ENCODE measurements around the gene FOXD2. TPM values are rescaled to one million over a fixed set of nuclear protein-coding genes. Genes with fewer than 3 reads are reported as not detected.

Gene FOXD2
- total RNA-seq, 1 donor from 2014 or later, result 0.35 TPM

DNA sequence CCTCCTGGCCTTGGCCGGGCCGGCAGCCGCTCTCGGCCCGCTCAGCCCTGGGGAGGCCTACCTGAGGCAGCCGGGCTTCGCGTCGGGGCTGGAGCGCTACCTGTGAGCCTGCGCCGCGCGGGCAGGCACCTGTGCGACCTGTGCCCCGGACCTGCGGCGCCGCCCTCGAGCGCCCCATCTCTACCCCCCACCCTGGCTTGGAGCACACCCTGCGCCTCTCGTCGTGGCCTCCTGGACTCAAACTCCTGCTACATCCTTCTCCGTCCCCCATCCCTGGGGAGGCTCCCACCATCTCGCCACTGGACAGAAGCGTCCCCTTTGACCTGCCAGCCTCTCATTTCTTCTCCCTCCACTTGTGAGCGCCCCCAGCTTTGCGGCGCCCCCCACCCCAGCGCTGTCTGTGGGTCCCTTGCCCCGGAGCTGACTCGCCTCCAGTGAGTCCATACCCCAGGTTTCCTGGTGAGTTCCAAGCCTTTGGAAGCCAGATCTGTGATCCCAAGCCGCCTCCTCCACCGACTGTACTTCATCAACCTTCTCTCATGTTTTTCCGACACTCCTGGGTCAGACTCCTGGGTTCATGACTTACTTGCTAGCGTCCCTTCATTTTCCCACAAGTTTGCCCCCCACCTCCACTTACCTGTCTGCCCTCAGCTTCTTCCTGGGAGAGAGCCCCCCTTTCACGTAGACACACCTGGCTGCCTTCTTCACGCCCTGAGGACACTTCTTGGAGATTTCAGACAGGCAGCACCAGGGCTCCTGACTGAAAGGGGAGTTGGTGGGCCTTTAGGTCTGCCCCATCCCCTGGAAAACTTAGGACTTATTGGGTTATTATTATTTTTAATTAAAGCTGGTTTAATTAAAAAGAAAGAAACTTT lies 20.4 kb upstream of the FOXD2 start:
- DNase-seq (no peak), ATAC-seq (peak; percentile 15)
- H3K4me3 ChIP-seq, result no peak overlapping the region
- no peak overlapping the region for H3K27ac ChIP-seq
- H3K27me3 ChIP-seq, result peaks cover 30% of the 10 kb centered on the region
- no peaks in the 10 kb centered on the region for H3K4me1 ChIP-seq
- H3K36me3 ChIP-seq, result no peaks in the 10 kb centered on the region
- TF ChIP-seq, protein P1, sequence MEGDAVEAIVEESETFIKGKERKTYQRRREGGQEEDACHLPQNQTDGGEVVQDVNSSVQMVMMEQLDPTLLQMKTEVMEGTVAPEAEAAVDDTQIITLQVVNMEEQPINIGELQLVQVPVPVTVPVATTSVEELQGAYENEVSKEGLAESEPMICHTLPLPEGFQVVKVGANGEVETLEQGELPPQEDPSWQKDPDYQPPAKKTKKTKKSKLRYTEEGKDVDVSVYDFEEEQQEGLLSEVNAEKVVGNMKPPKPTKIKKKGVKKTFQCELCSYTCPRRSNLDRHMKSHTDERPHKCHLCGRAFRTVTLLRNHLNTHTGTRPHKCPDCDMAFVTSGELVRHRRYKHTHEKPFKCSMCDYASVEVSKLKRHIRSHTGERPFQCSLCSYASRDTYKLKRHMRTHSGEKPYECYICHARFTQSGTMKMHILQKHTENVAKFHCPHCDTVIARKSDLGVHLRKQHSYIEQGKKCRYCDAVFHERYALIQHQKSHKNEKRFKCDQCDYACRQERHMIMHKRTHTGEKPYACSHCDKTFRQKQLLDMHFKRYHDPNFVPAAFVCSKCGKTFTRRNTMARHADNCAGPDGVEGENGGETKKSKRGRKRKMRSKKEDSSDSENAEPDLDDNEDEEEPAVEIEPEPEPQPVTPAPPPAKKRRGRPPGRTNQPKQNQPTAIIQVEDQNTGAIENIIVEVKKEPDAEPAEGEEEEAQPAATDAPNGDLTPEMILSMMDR (IDR thresholded peaks at IDR 0.05), result no peak
- H3K9me3 ChIP-seq, result no peaks in the 10 kb centered on the region
- intact Hi-C loops (cut with DNase I), result no loop called here

DNA sequence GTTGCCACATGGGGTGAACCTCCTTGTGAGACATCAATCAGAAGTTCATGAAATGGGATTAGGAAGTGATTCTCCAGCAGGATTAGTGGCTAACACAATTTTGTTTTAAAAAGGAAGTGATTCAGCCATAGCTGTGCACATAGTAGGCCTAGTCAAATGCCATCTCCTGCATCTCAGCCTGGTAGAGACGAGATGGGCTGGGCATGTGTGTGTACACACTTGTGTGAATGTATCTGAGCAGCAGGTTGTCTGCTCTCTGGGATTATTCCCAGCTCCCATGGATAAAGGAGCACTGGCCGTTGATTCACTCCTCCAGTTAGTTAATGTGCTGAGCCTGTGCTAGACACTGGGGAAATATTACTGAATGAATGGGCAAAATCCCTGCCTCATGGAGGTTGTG lies 19.7 kb upstream of the FOXD2 start:
- TF ChIP-seq, protein P1 (IDR thresholded peaks at IDR 0.05), result no peak

DNA sequence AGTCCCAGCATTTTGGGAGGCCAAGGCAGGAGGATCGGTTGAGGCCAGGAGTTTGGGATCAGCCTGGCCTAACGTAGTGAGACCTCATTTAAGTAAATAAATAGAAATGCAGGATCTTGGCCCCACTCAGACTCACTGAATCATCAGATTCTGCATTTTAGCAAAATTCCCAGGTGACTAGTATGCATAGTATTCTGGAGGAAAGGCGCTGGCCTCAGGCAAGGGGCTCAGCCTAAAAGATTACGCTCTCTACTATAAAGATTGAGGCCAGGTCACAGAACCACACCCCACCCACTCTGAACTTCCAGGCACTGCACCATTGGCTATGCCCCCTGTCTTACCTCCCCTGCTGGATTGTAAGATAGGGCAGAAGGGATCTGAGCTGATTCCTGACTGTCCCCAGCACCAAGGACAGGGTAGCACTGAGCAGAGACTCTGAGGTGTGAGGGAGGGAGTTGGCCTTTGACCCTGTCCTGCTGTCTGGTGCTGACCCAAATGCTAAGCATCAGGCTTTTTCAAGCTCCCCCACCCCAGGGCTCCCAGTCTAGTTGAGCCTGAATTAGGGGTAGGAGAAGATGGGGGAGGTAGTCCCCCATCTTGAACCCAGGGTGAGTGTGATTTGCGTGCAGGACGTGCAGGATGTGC lies 19.0 kb upstream of the FOXD2 start:
- no peak overlapping the region for H3K27ac ChIP-seq
- H3K36me3 ChIP-seq, result no peaks in the 10 kb centered on the region
- TF ChIP-seq, protein P1 (IDR thresholded peaks at IDR 0.05), result no peak
- no peaks in the 10 kb centered on the region for H3K9me3 ChIP-seq
- DNase-seq (no peak), ATAC-seq (no peak)
- intact Hi-C loops (cut with DNase I), result no loop called here
- H3K4me1 ChIP-seq, result no peaks in the 10 kb centered on the region
- H3K4me3 ChIP-seq, result no peak overlapping the region
- peaks cover 30% of the 10 kb centered on the region for H3K27me3 ChIP-seq

More for the DNA sequence above, 19.7 kb upstream of the FOXD2 start:
- Histone ChIP-seq H3K4me1 (no peaks in the 10 kb centered on the region), H3K36me3 (no peaks in the 10 kb centered on the region), H3K9me3 (no peaks in the 10 kb centered on the region), H3K27ac (no peak overlapping the region), H3K4me3 (no peak overlapping the region), H3K27me3 (peaks cover 30% of the 10 kb centered on the region)
- DNase-seq (no peak), ATAC-seq (no peak)
- intact Hi-C loops (cut with DNase I), result no loop called here

DNA sequence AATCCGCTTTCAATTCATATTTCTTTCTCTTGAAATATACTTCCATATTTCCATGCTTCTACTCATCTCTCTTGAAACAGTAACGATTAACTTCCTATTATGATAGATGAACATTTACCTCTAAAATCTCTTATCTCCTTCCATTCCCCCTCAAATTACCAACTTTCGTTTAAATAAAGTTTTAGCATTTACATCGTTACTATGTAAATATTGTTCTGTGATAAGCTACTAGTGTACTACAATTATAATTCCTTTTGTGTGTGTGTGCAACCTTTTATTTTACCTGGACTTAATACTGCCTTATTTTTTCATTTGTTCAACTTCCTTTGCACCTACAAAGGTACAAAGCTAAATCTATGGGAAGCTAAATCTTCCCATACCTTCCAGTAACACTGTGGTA lies 17.3 kb upstream of the FOXD2 start:
- peaks cover 24% of the 10 kb centered on the region for H3K27me3 ChIP-seq
- no peak overlapping the region for H3K4me3 ChIP-seq
- no peak overlapping the region for H3K27ac ChIP-seq
- H3K36me3 ChIP-seq, result no peaks in the 10 kb centered on the region
- intact Hi-C loops (cut with DNase I), result no loop called here
- no peaks in the 10 kb centered on the region for H3K9me3 ChIP-seq
- no peak for ATAC-seq
- no peak for DNase-seq
- no peaks in the 10 kb centered on the region for H3K4me1 ChIP-seq
- TF ChIP-seq, protein P1 (IDR thresholded peaks at IDR 0.05), result no peak

DNA sequence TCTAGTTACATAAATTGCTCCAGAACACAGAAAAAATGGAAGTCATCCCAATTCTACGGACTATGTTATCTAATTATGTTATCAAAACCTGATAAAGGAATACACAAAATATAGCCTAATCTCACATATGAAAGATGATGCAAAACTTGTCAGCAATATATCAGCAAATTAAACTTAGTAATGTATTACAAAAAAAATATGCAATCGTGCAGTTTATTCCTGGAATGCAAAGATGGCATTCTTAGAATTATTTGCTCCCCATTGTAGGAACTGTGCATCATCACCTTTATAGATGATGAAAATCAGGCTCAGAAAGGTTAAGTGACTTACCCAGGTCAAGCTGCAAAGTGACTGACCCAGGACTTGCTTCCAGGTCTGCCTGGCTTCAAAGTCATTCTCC lies 14.0 kb upstream of the FOXD2 start:
- TF ChIP-seq, protein P1 (IDR thresholded peaks at IDR 0.05), result no peak

More for the DNA sequence above, 14.0 kb upstream of the FOXD2 start:
- H3K27me3 ChIP-seq, result peaks cover 3% of the 10 kb centered on the region
- no peak for ATAC-seq
- H3K4me3 ChIP-seq, result no peak overlapping the region
- no peaks in the 10 kb centered on the region for H3K4me1 ChIP-seq
- H3K9me3 ChIP-seq, result no peaks in the 10 kb centered on the region
- H3K27ac ChIP-seq, result no peak overlapping the region
- no peak for DNase-seq
- no peaks in the 10 kb centered on the region for H3K36me3 ChIP-seq
- intact Hi-C loops (cut with DNase I), result no loop called here

Measured in upper lobe of right lung (tissue), 1 donor.